HepG2 (cell line): Measurements from ENCODE around the gene TTN.

Experiments
- BHLHE40 ChIP-seq: IDR thresholded peaks from 2 replicates; pipeline ENCODE4 v1.6.1; 2011; ENCODE audit warnings: low read length, improper control_type of control experiment
- CTCF ChIP-seq: sonication (generic); formaldehyde crosslinking; IDR thresholded peaks from 2 replicates; pipeline ENCODE4 v1.5.0; 2020; ENCODE audit warnings: mild to moderate bottlenecking, missing genetic modification reagents, moderate library complexity
- KDM6A ChIP-seq: IDR thresholded peaks from 2 replicates; pipeline ENCODE4 v1.6.1; 2016; ENCODE audit warnings: low read depth
- MAF1 ChIP-seq: sonication (generic); formaldehyde crosslinking; IDR thresholded peaks from 2 replicates; pipeline ENCODE4 v1.5.0; 2020; ENCODE audit warnings: missing genetic modification reagents, borderline replicate concordance
- NCOA2 ChIP-seq: sonication (generic); formaldehyde crosslinking; IDR thresholded peaks from 2 replicates; pipeline ENCODE4 v1.8.0; 2022; ENCODE audit warnings: inconsistent platforms
- STAT5B ChIP-seq: sonication (generic); formaldehyde crosslinking; IDR thresholded peaks from 2 replicates; pipeline ENCODE4 v1.4.0; 2020; ENCODE audit warnings: missing genetic modification reagents
- ZNF138 ChIP-seq: sonication (generic); formaldehyde crosslinking; IDR thresholded peaks from 2 replicates; pipeline ENCODE4 v1.5.0; 2020; ENCODE audit warnings: mild to moderate bottlenecking, low read depth, missing genetic modification reagents
- ZNF350 ChIP-seq: sonication (generic); formaldehyde crosslinking; IDR thresholded peaks from 2 replicates; pipeline ENCODE4 v1.4.0; 2020; ENCODE audit warnings: mild to moderate bottlenecking, low read depth, missing genetic modification reagents, borderline replicate concordance
- ZNF816 ChIP-seq: sonication (generic); formaldehyde crosslinking; IDR thresholded peaks from 2 replicates; pipeline ENCODE4 v1.8.0; 2022; ENCODE audit warnings: missing genetic modification reagents, mild to moderate bottlenecking, borderline replicate concordance

DNA sequence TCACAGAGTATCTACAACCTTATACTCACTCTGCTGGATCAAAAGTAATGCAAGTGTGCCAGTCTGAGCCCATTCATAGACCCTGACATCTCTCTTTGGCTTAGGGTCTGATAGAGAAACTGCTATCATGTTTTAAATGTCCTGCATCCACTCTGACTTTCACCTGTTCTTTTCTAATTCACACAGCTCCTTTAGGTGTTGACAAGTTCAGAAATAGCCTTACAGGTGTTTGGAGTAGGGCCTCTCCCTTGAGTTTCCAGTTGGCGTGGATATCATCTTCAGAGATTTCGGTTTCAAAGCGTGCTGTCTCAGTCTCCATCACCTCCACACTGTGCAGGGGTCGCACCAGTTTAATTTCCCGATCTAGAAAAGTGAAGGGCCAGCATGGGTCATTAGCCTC, 176.6 kb downstream of the TTN start:
- TF ChIP-seq ZNF350 (CRISPR knock-in tag) (no peak), CTCF (no peak), NCOA2 (CRISPR knock-in tag) (no peak), ZNF816 (CRISPR knock-in tag) (no peak), BHLHE40 (no peak), KDM6A (CRISPR knock-in tag) (no peak), MAF1 (CRISPR knock-in tag) (no peak), ZNF138 (CRISPR knock-in tag) (no peak), STAT5B (CRISPR knock-in tag) (no peak)
